Liver (tissue), 9 donors: ENCODE results near the gene MRPL55. TPM values are rescaled to one million over a fixed set of nuclear protein-coding genes. Genes with fewer than 3 reads are reported as not detected.

Experiments
- DNase-seq: peaks from one replicate; pipeline ENCODE4 v3.0.0-alpha.2; 2017; ENCODE audit warnings: low spot score
- H3K27ac ChIP-seq, 2 donors: one replicate each; pipeline ENCODE4 v1.7.0; 2013; ENCODE audit warnings: inconsistent platforms in 2 of 2, low read length in 2 of 2, control low read depth in 1 of 2, low read depth in 1 of 2, mild to moderate bottlenecking in 1 of 2
- H3K27me3 ChIP-seq, 4 donors: one replicate each; pipeline versions ENCODE4 v1.6.1 to v1.7.0; 2013; ENCODE audit warnings: low read length in 3 of 4, inconsistent platforms in 1 of 4, mild to moderate bottlenecking in 1 of 4, moderate library complexity in 1 of 4; ENCODE audit not compliant: control insufficient read depth in 4 of 4, insufficient read depth in 4 of 4
- H3K36me3 ChIP-seq, 4 donors: one replicate each; pipeline versions ENCODE4 v1.6.1 to v1.7.0; 2013; ENCODE audit warnings: low read length in 3 of 4, mild to moderate bottlenecking in 3 of 4, low read depth in 1 of 4, moderate library complexity in 1 of 4; ENCODE audit not compliant: control insufficient read depth in 4 of 4, insufficient read depth in 3 of 4
- H3K4me1 ChIP-seq, 4 donors: one replicate each; pipeline versions ENCODE4 v1.6.1 to v1.7.0; 2013; ENCODE audit warnings: low read length in 3 of 4, mild to moderate bottlenecking in 3 of 4, moderate library complexity in 1 of 4; ENCODE audit not compliant: control insufficient read depth in 4 of 4, insufficient read depth in 4 of 4
- H3K4me3 ChIP-seq, 3 donors: one replicate each; pipeline versions ENCODE4 v1.6.1 to v1.7.0; 2013; ENCODE audit warnings: low read length in 3 of 3, control low read depth in 1 of 3, low read depth in 1 of 3, mild to moderate bottlenecking in 1 of 3
- H3K9ac ChIP-seq, 2 donors: one replicate each; pipeline ENCODE4 v1.7.0; 2013; ENCODE audit warnings: low read length in 2 of 2, mild to moderate bottlenecking in 2 of 2, moderate library complexity in 2 of 2, control low read depth in 1 of 2, low read depth in 1 of 2
- H3K9me3 ChIP-seq, 4 donors: one replicate each; pipeline versions ENCODE4 v1.6.1 to v1.7.0; 2013; ENCODE audit warnings: low read length in 3 of 4; ENCODE audit not compliant: control insufficient read depth in 4 of 4
- ATF3 ChIP-seq: IDR thresholded peaks from 2 replicates; pipeline ENCODE4 v1.6.1; 2016; ENCODE audit warnings: antibody characterized with exemption
- EGR1 ChIP-seq, 2 donors: IDR thresholded peaks; 2 replicates each; pipeline ENCODE4 v1.6.1; 2016 to 2018; ENCODE audit warnings: antibody characterized with exemption in 2 of 2, low read depth in 2 of 2
- FOXA1 ChIP-seq: IDR thresholded peaks from 2 replicates; pipeline ENCODE4 v1.6.1; 2016; ENCODE audit warnings: antibody characterized with exemption
- GABPA ChIP-seq, 2 donors: IDR thresholded peaks in 1 of 2; conservative IDR thresholded peaks in 1 of 2; 2 replicates each; pipeline ENCODE4 v1.6.1; 2016; ENCODE audit warnings: antibody characterized with exemption in 2 of 2, mild to moderate bottlenecking in 1 of 2, moderate library complexity in 1 of 2
- NR2F2 ChIP-seq: IDR thresholded peaks from 2 replicates; pipeline ENCODE4 v1.6.1; 2016; ENCODE audit warnings: antibody characterized with exemption
- REST ChIP-seq: IDR thresholded peaks from 2 replicates; pipeline ENCODE4 v1.6.1; 2016; ENCODE audit warnings: antibody characterized with exemption, mild to moderate bottlenecking
- RXRA ChIP-seq, 2 donors: IDR thresholded peaks; 2 replicates each; pipeline ENCODE4 v1.6.1; 2017 to 2018; ENCODE audit warnings: antibody characterized with exemption in 2 of 2, mild to moderate bottlenecking in 1 of 2
- SP1 ChIP-seq: IDR thresholded peaks from 2 replicates; pipeline ENCODE4 v1.6.1; 2018; ENCODE audit warnings: antibody characterized with exemption, mild to moderate bottlenecking
- YY1 ChIP-seq: IDR thresholded peaks from 2 replicates; pipeline ENCODE4 v1.6.1; 2016; ENCODE audit warnings: antibody characterized with exemption, mild to moderate bottlenecking
- ZBTB33 ChIP-seq: IDR thresholded peaks from 2 replicates; pipeline ENCODE4 v1.6.1; 2016; ENCODE audit warnings: antibody characterized with exemption
- WGBS: extraction: QIAGEN DNeasy Blood & Tissue Kit; methylation state at CpG from one replicate; pipeline ENCODE4 v1.1.7; 2013; 5-methylcytosine and 5-hydroxymethylcytosine counted together
- polyA plus RNA-seq, 2 donors: library from polyadenylated mRNA; stranded (reverse) in 1 of 2; unstranded in 1 of 2; fragments of 200-250 nt in 1 of 2; fragments of >200 nt in 1 of 2; fragmentation: Nextera tagmentation in 1 of 2; extraction: Ambion mirVana in 1 of 2; gene quantifications; one replicate each; pipeline versions ENCODE4 v1.2.1 to v1.2.3, GENCODE V29; 2013 to 2015
- total RNA-seq, 2 donors: library from RNA; depleted of rRNA; stranded (reverse); fragments of >200 nt; gene quantifications; one replicate each; pipeline ENCODE4 v1.2.3, GENCODE V29; 2014
- TF ChIP-seq, protein P1 (sequence below): fragments of 150-350 bp; IDR thresholded peaks from 2 replicates; pipeline ENCODE4 v1.5.1; 2017; ENCODE audit warnings: improper control_type of control experiment, low read depth, low read length; ENCODE audit not compliant: missing input control
- donor health status: healthy.
- donor health status: healthy.
- donor health status: healthy.
- donor health status: healthy.
- donor health status: healthy.

The MRPL55 gene
- total and polyA plus RNA-seq, 4 donors = 38.9 to 119 (median 62.0) TPM

DNA sequence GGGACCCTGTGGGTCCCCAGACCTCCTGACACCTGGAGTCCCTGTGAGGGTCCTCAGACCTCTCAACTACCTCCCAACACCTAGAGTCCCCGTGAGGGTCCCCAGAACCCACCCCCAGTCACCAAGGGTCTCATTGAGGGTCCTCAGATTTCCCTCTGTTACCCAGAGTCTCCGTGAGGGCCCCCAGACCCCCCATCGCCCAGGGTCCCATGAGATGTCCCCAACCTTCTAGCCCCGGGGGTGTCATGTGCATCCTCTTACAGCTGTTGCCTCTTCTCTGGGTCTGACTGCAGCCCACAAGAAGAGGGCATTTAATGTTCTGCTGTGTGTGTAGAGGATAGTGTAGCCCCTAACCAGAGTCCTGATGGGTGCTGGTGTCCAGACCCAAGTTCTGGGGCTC is 38.7 kb upstream of the MRPL55 start:
- no peak for DNase-seq
- no peak overlapping the region for H3K9ac ChIP-seq
- peaks cover 0 to 24% (median 10%) of the 10 kb centered on the region in 4 donors for H3K36me3 ChIP-seq
- H3K4me1 ChIP-seq = peaks cover 5 to 11% (median 5%) of the 10 kb centered on the region in 4 donors
- TF ChIP-seq RXRA (IDR thresholded peaks at IDR 0.05) (no peak), ZBTB33 (no peak), GABPA (IDR thresholded peaks at IDR 0.05 in 1 of 2, conservative IDR thresholded peaks at IDR 0.05 in 1 of 2) (no peak)
- no peak overlapping the region for H3K27ac ChIP-seq
- H3K9me3 ChIP-seq = no peaks in the 10 kb centered on the region
- H3K27me3 ChIP-seq = no peaks in the 10 kb centered on the region
- no peak overlapping the region for H3K4me3 ChIP-seq
- WGBS = 94% methylated on average over 4 of the region's 4 CpGs

- TF ChIP-seq NR2F2 (no peak), YY1 (no peak), EGR1 (IDR thresholded peaks at IDR 0.05; ENCODE audit: low read depth in 2 of 2) (no peak), REST (no peak), FOXA1 (no peak), ATF3 (no peak), SP1 (no peak)
- TF ChIP-seq, protein P1, sequence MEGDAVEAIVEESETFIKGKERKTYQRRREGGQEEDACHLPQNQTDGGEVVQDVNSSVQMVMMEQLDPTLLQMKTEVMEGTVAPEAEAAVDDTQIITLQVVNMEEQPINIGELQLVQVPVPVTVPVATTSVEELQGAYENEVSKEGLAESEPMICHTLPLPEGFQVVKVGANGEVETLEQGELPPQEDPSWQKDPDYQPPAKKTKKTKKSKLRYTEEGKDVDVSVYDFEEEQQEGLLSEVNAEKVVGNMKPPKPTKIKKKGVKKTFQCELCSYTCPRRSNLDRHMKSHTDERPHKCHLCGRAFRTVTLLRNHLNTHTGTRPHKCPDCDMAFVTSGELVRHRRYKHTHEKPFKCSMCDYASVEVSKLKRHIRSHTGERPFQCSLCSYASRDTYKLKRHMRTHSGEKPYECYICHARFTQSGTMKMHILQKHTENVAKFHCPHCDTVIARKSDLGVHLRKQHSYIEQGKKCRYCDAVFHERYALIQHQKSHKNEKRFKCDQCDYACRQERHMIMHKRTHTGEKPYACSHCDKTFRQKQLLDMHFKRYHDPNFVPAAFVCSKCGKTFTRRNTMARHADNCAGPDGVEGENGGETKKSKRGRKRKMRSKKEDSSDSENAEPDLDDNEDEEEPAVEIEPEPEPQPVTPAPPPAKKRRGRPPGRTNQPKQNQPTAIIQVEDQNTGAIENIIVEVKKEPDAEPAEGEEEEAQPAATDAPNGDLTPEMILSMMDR = no peak
- H3K4me3 ChIP-seq = no peak overlapping the region
- H3K4me1 ChIP-seq = peaks cover 8 to 16% (median 10%) of the 10 kb centered on the region in 4 donors
- H3K9ac ChIP-seq = no peak overlapping the region
- no peak for DNase-seq
- peaks cover 0 to 24% (median 10%) of the 10 kb centered on the region in 4 donors for H3K36me3 ChIP-seq
- no peaks in the 10 kb centered on the region for H3K27me3 ChIP-seq
- H3K27ac ChIP-seq = no peak overlapping the region
- no peaks in the 10 kb centered on the region for H3K9me3 ChIP-seq
- 95% methylated on average over 20 of the region's 20 CpGs for WGBS
Measured at GRCh38 chr1:228147151-228147693, 38.1 kb upstream of the MRPL55 start.
